ENCODE measurements around the gene KCNJ12.

The KCNJ12 gene

GRCh38 chr17:21467739-21468490, 91.8 kb downstream of the KCNJ12 start:
- in situ Hi-C loops (cut with MboI; ENCODE audit: low sequenced_read_pairs): no loop called here

All from HL-60/S4 (cell line).